H4 (cell line): ENCODE results near the gene HSD11B1. TPM values are rescaled to one million over a fixed set of nuclear protein-coding genes. Genes with fewer than 3 reads are reported as not detected.

Experiments used
- DNase-seq: peaks from one replicate; pipeline ENCODE4 v3.0.0-alpha.2; 2015; ENCODE audit warnings: low spot score
- total RNA-seq: library from RNA; depleted of rRNA; stranded (reverse); fragments of >200 nt; shearing (Covaris generic); gene quantifications from 2 replicates; pipeline ENCODE4 v1.2.3, GENCODE V29; 2014

HSD11B1 gene
- total RNA-seq, 1 experiment from 2014 or later = not detected

- no peak for DNase-seq
Measured at GRCh38 chr1:209755926-209756614, 51.4 kb downstream of the HSD11B1 start, which contains the start of gene TRAF3IP3. TSS of gene TRAF3IP3 (plus strand) at chr1:209756053. CDS start at chr1:209760040, 3,987 bp downstream.

- no peak for DNase-seq
Measured at GRCh38 chr1:209756615-209757445, 52.2 kb downstream of the HSD11B1 start.

GRCh38 chr1:209758400-209758799 lies 53.8 kb downstream of the HSD11B1 start:
- DNase-seq = no peak

- no peak for DNase-seq
Measured at GRCh38 chr1:209759829-209760359, 55.2 kb downstream of the HSD11B1 start.

- DNase-seq = no peak
Measured at GRCh38 chr1:209761011-209761635, 56.5 kb downstream of the HSD11B1 start.

GRCh38 chr1:209766051-209766450 lies 61.4 kb downstream of the HSD11B1 start:
- no peak for DNase-seq

- no peak for DNase-seq
Measured at GRCh38 chr1:209767096-209767495, 62.5 kb downstream of the HSD11B1 start.

- no peak for DNase-seq
Measured at GRCh38 chr1:209767706-209768105, 63.1 kb downstream of the HSD11B1 start.

GRCh38 chr1:209768354-209768774 lies 63.7 kb downstream of the HSD11B1 start:
- DNase-seq = no peak

- peak; percentile 40 for DNase-seq
Measured at GRCh38 chr1:209769171-209769904, 64.7 kb downstream of the HSD11B1 start.

GRCh38 chr1:209769971-209770370 lies 65.3 kb downstream of the HSD11B1 start:
- no peak for DNase-seq

- no peak for DNase-seq
Measured at GRCh38 chr1:209770636-209771415, 66.2 kb downstream of the HSD11B1 start.

- DNase-seq = no peak
Measured at GRCh38 chr1:209772126-209772525, 67.5 kb downstream of the HSD11B1 start.

- no peak for DNase-seq
Measured at GRCh38 chr1:209774592-209774991, 69.9 kb downstream of the HSD11B1 start.

- DNase-seq = no peak
Measured at GRCh38 chr1:209775678-209776077, 71.0 kb downstream of the HSD11B1 start.

- DNase-seq = no peak
Measured at GRCh38 chr1:209777587-209777986, 72.9 kb downstream of the HSD11B1 start.

- DNase-seq = no peak
Measured at GRCh38 chr1:209778102-209778501, 73.5 kb downstream of the HSD11B1 start.

- no peak for DNase-seq
Measured at GRCh38 chr1:209780268-209780667, 75.6 kb downstream of the HSD11B1 start.

GRCh38 chr1:209783386-209783785 lies 78.7 kb downstream of the HSD11B1 start:
- DNase-seq = no peak
